T47D (cell line): ENCODE results near the gene IFNGR1.

Experiments
- DNase-seq, 2 experiments: peaks; one replicate each; pipeline versions ENCODE4 v3.0.0 to v3.0.0-alpha.2; 2011 to 2012; ENCODE audit warnings: low read depth in 1 of 2, low spot score in 1 of 2
- JUND ChIP-seq: IDR thresholded peaks from 2 replicates; pipeline ENCODE4 v1.6.1; 2012; ENCODE audit warnings: low read depth
- in situ Hi-C: cut with HindIII; loops from 2 replicates; pipeline ENCODE4 v1.10.0; 2016; ENCODE audit warnings: low sequenced_read_pairs, low pct_unique_long_range_greater_than_20kb

The IFNGR1 gene

DNA sequence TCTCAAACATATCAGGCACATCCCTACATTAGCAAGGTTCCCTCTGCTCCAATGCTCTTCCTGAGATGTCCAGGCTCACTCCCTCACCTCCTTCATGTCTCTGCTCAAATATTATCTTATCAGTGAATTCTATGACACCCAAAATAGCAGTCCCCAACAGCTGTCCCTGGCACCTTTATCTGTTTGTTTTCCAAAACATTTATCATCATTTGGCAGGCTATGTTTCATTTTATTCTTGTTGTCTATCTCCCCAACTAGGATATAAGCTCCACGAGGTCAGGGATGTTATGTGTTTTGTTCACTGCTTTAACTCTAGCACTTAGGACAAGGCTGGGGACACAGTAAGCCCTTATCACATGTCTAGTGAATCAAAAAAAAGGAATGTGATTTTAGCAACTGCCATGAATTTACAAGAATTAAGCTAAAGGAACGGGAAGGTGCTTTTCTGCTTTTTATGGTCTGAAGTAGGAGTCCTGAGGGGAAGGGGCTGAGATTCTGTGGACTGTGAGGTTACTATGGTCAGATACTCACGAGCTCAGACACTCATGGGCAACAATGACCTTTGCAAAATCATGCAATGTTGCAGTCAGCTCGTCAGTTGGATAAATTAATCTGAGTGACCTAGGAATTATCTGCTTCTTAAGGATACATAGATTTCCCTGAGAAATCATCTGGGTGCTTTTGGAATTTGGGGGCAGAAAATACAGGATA is 43.9 kb downstream of the IFNGR1 start:
- no peak for TF ChIP-seq JUND
- in situ Hi-C loops = no loop called here
- DNase-seq = no peak

DNA sequence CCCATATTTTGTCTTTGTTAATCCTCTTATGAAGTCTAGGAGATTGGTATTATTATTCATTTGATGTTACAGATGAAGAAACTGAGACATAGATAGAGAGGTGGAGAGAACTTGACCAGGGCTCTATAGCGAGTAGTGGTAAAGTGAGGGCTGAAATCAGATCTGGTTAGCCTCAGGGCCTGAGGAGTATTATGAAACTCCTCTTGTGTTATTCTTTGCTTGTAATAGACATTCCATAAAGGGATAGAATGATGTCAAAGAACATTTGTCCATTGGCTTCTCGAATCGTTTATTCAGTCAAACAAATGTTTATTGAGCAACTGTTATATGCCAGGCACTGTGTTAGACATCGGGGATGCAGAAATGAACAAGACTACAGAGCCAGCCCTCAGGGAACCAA is 45.7 kb downstream of the IFNGR1 start, which contains the start of gene IL22RA2:
Gene IL22RA2, minus strand, starts transcription at position 144 of the 400 bp plus-strand sequence. CDS start 11,895 bp downstream, outside the sequence.
- DNase-seq = no peak
- in situ Hi-C loops = no loop called here

DNA sequence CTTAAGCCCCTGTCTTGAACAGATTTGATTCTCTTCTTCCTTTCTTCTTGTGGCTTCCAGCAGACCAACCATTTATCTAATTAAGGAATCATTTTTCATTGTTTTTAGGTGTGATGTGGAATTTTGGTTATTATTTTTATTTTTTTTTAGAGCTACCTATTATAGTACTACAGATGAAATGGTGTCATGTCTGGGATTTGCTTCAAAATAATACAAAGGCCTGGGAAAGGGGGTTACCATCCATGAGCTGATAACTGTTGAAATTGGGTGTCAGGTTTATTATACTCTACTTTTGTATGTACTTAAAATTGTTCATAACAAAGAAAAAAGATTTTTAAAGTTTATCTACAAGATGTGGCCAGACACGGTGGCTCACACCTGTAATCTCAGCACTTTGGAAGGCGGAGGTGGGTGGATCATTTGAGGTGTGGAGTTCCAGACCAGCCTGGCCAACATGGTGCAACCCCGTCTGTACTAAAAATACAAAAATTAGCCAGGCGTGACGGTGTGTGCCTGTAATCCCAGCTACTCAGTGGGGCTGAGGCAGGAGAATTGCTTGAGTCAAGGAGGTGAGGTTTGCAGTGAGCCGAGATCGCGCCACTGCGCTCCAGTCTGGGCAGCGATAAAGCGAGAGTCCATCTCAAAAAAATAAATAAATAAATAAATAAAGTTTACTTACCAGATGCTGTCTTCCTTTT is 46.3 kb downstream of the IFNGR1 start:
- no peak for TF ChIP-seq JUND
- in situ Hi-C loops = no loop called here
- no peak for DNase-seq

More for the DNA sequence above, 45.7 kb downstream of the IFNGR1 start, which contains the start of gene IL22RA2:
- no peak for TF ChIP-seq JUND

DNA sequence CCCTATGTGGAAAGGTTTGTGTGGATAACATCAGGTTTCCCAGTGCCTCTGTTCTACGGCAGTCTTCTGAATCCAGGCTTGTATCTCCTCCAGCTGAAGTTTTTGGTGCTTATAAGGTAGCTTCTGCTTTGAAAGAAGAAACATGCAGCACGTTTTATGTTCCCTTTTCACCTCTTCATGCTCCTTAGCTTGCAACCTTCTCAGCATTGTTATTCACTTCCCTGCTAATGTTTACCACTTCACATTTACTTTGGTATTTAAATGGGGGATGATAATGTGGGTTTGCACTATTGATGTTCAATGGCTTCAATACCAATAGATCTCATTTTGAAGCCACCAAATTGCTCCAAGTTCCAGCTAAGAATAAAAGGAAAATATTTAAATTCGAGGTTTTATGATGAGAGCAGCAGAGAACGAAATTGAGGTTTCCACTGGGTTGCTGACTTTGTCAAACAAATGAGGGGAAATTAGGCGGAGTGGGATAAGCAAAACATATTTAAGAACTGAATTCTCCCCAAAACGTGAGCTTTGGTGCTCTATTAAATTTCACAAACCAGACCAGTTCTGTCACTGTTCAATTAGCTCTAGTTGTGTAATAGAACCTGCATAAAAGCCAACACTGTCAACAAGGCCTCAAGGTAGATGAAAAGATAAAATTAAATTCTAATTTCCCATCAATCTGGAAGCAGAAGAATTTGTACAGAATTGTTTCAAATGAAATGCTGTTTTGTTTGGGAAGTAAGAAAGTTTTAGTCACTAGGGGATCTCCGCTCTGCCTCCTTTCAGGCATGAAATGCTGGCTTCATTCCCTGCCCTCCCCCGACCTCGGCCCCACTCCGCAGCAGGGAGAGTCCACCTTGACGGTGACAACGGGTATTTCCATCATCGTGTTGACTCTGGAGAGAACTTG is 47.1 kb downstream of the IFNGR1 start:
- DNase-seq = peak in 1 of 2 experiments; percentile 16
- in situ Hi-C loops = no loop called here
- TF ChIP-seq JUND = no peak

- DNase-seq = no peak
- in situ Hi-C loops = no loop called here
These were observed 48.2 kb downstream of the IFNGR1 start for GRCh38 chr6:137171053-137171374.

DNA sequence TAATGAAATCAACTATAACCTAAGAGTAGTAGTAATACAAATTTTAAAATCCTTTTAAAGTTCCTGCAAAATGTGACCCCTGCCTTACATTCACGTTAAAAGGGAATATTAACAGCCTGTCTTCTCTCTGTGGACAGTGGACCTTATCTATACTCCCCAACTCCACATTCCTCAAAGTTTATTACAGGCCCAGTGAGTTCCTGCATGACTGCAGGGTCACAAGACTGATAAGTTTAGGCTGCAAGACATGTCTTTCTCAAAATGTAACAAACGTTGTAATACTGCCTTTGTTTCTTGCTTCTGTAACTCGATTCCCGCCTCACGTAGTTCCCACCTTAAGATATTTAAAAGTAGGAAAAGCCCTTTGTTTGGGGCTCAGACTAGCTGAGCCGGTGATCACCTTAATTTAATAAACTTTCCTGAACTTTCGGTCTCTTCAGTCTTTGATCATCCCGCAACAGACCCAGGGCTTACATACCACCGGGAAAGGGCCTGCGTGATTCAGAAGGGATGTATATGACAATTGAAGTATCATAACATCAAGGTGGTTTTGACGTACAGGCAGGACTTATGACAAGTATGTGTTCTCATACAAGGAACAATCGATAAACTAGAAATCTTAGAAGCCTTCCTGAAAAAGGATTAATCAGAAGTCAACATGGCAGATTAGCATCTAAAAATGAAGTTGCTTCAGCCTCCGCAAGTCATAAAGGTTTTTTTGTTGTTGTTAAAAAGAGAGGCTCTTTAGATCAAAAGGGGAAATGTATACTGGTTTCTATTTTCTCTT is 48.7 kb downstream of the IFNGR1 start:
- no peak for TF ChIP-seq JUND
- DNase-seq = no peak
- in situ Hi-C loops = no loop called here

More at GRCh38 chr6:137171053-137171374, 48.2 kb downstream of the IFNGR1 start:
- TF ChIP-seq JUND = no peak

GRCh38 chr6:137167702-137168377 is 51.3 kb downstream of the IFNGR1 start:
- in situ Hi-C loops = no loop called here
- no peak for TF ChIP-seq JUND
- no peak for DNase-seq

DNA sequence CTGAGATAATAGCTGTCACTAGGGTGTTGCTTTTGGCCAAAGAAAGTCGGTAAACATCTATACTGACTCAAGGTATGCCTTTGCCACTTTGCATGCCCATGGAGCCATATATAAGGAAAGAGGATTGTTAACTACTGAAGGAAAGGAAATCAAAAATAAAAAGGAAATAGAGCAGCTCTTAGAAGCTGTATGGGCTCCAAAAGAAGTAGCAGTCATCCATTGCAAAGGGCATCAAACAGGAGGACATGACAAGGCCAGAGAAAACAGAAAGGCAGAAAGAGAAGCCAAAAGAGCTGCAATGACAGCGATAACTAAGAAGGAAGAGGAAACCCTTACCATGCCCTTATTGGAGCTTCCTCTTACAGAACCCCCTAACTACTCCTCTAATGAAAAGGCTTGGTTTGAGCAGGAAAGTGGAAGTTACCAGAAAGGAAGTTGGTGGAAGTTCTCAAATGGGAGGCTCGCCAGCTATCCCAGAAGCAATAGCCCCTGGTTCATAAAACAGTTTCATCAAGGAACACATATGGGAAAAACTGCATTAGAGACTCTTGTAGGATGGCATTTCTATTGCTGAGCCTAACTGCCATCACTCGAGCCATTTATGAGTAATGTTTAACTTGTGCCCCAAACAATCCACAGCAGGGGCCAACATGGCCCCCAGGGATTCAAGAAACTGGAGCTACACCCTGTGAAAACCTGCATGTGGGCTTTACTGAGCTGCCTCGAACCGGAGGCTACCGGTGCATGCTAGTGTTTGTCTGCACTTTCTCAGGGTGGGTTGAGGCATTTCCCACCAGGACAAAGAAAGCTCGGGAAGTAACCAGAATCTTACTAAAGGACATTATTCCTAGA is 52.7 kb downstream of the IFNGR1 start:
- DNase-seq = no peak
- no peak for TF ChIP-seq JUND
- in situ Hi-C loops = no loop called here

- peak in 1 of 2 experiments; percentile 22 for DNase-seq
- TF ChIP-seq JUND = no peak
- in situ Hi-C loops = no loop called here
These were observed 53.6 kb downstream of the IFNGR1 start for GRCh38 chr6:137165375-137166246.

DNA sequence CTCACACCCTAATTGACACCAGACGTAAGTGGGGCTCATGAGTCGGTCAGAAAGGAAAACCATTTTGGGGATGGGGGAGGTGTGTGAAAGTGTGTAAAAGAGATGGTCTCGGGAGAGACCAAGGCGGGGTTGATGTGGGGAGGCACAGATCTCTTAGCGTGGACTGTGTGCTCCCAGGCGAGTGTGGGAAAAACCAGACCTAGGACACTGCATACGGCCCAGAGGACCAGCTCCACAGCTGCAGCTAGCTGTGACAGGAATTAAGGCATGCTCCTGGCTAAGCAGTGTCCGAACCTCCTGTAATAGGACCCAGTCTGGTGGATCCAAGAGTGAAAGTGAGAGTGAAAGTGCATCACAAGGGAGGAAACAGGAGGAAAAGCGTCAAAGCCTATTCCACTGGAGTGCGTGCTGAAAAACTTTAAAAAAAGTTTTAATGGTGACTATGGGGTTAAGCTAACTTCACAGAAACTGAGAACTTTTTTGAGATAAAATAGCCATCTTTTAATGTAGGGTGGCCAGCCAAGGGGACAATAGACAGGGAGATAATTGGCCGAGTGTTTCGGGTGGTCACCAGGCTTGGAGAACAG is 55.4 kb downstream of the IFNGR1 start:
- no peak for TF ChIP-seq JUND
- in situ Hi-C loops = no loop called here
- no peak for DNase-seq
